H1 (cell line): ENCODE data around the gene ZCCHC10. TPM values are rescaled to one million over a fixed set of nuclear protein-coding genes. Genes with fewer than 3 reads are reported as not detected.
"Not testable (repeated sequence)": the region's sequence is repeated elsewhere in the genome, so short reads cannot be mapped to it uniquely, and the experiment has no call there.

Source experiments
- CTCF ChIA-PET: fragments of 300-600 bp; sonication (Branson Sonifier 250); formaldehyde crosslinking; loops from one replicate; lab custom pipeline; 2021; ENCODE audit not compliant: partially characterized antibody; lab: Charles Lee
- POLR2A ChIA-PET: fragments of 300-600 bp; sonication (Branson Sonifier 250); formaldehyde crosslinking; loops from one replicate; lab custom pipeline; 2021; ENCODE audit warnings: inconsistent platforms; ENCODE audit not compliant: partially characterized antibody; lab: Charles Lee
- DNase-seq, 2 experiments: peaks; one replicate each; pipeline versions ENCODE4 v3.0.0 to v3.0.0-alpha.2; 2010 to 2022; ENCODE audit warnings: low spot score in 2 of 2, low read depth in 1 of 2, mixed read lengths in 1 of 2
- FAIRE-seq: peaks from 2 replicates; lab custom pipeline; 2011; peaks lifted over from hg19 to GRCh38; lab: Jason Lieb, UNC
- H2AFZ ChIP-seq: 2 replicates; pipeline ENCODE4 v1.8.1; 2012; ENCODE audit warnings: low read length, inconsistent platforms
- H2AK5ac ChIP-seq: 2 replicates; pipeline ENCODE4 v1.6.1; 2013; ENCODE audit warnings: low read depth, low read length
- H2BK120ac ChIP-seq: replicated peaks from 2 replicates; pipeline ENCODE3; 2013; ENCODE audit warnings: low read depth, low read length, inconsistent platforms
- H2BK12ac ChIP-seq: 2 replicates; pipeline ENCODE4 v1.6.1; 2013; ENCODE audit warnings: low read depth, low read length
- H2BK15ac ChIP-seq: 2 replicates; pipeline ENCODE4 v1.6.1; 2013; ENCODE audit warnings: low read length
- H2BK20ac ChIP-seq: 2 replicates; pipeline ENCODE4 v1.6.1; 2013; ENCODE audit warnings: low read length
- H2BK5ac ChIP-seq: 2 replicates; pipeline ENCODE4 v1.6.1; 2013; ENCODE audit warnings: low read depth, low read length
- H3K14ac ChIP-seq: 2 replicates; pipeline ENCODE4 v1.6.1; 2013; ENCODE audit warnings: inconsistent platforms; ENCODE audit not compliant: insufficient read length
- H3K18ac ChIP-seq: 2 replicates; pipeline ENCODE4 v1.6.1; 2013; ENCODE audit warnings: low read length; ENCODE audit errors: extremely low read depth
- H3K23ac ChIP-seq: 2 replicates; pipeline ENCODE4 v1.6.1; 2013; ENCODE audit warnings: inconsistent platforms; ENCODE audit not compliant: insufficient read length
- H3K23me2 ChIP-seq: 2 replicates; pipeline ENCODE4 v1.6.1; 2013; ENCODE audit warnings: low read depth, low read length
- H3K27ac ChIP-seq: 2 replicates; pipeline ENCODE4 v1.6.1; 2011; ENCODE audit warnings: low read depth, low read length, inconsistent platforms
- H3K27me3 ChIP-seq, 4 experiments: replicated peaks in 1 of 4; 1 replicate in 1 of 4; 2 replicates in 3 of 4; pipeline versions ENCODE4 v1.6.1 to v1.8.1; 2011 to 2013; ENCODE audit warnings: low read length in 3 of 4, mild to moderate bottlenecking in 3 of 4, inconsistent platforms in 2 of 4, mixed read lengths in 2 of 4, moderate library complexity in 1 of 4; ENCODE audit not compliant: control insufficient read depth in 3 of 4, insufficient read depth in 3 of 4; ENCODE audit errors: extremely low read depth in 1 of 4
- H3K36me3 ChIP-seq, 4 experiments: 2 replicates each; pipeline versions ENCODE4 v1.6.1 to v1.8.1; 2011 to 2013; ENCODE audit warnings: mild to moderate bottlenecking in 4 of 4, low read length in 3 of 4, moderate library complexity in 2 of 4, control low read depth in 1 of 4, inconsistent platforms in 1 of 4; ENCODE audit not compliant: insufficient read depth in 4 of 4, control insufficient read depth in 2 of 4
- H3K4ac ChIP-seq: replicated peaks from 2 replicates; pipeline ENCODE3; 2013; ENCODE audit warnings: low read length, low read depth, mixed read lengths, inconsistent platforms; ENCODE audit not compliant: insufficient read length
- H3K4me1 ChIP-seq, 4 experiments: replicated peaks in 1 of 4; 1 replicate in 1 of 4; 2 replicates in 3 of 4; pipeline versions ENCODE4 v1.6.1 to v1.8.1; 2011 to 2013; ENCODE audit warnings: low read length in 3 of 4, inconsistent platforms in 2 of 4, mixed read lengths in 1 of 4; ENCODE audit not compliant: insufficient read depth in 4 of 4, control insufficient read depth in 3 of 4
- H3K4me2 ChIP-seq, 2 experiments: 2 replicates each; pipeline versions ENCODE4 v1.6.1 to v1.8.1; 2011 to 2013; ENCODE audit warnings: low read depth in 2 of 2, low read length in 2 of 2, control low read depth in 1 of 2, inconsistent platforms in 1 of 2, mild to moderate bottlenecking in 1 of 2; ENCODE audit not compliant: insufficient read depth in 1 of 2
- H3K4me3 ChIP-seq, 4 experiments: fragments of 200-600, 300-600 bp in 1 of 4; sonication (generic), shearing (Covaris generic), sonication (Bioruptor Twin) in 1 of 4; 2 replicates each; pipeline versions ENCODE4 v1.5.1 to v1.8.1; 2011 to 2016; ENCODE audit warnings: low read length in 4 of 4, low read depth in 3 of 4, control low read depth in 2 of 4, inconsistent platforms in 2 of 4, mild to moderate bottlenecking in 2 of 4, mixed read lengths in 1 of 4, moderate library complexity in 1 of 4; ENCODE audit not compliant: insufficient read depth in 2 of 4; ENCODE audit errors: extremely low read depth in 1 of 4
- H3K56ac ChIP-seq: replicated peaks from 2 replicates; pipeline ENCODE3; 2013; ENCODE audit warnings: low read depth, mild to moderate bottlenecking, mixed read lengths, low read length, inconsistent platforms; ENCODE audit not compliant: insufficient read length
- H3K79me1 ChIP-seq: 2 replicates; pipeline ENCODE4 v1.6.1; 2013; ENCODE audit warnings: low read depth, low read length, control low read depth
- H3K79me2 ChIP-seq, 2 experiments: 2 replicates each; pipeline versions ENCODE4 v1.6.1 to v1.8.1; 2012 to 2013; ENCODE audit warnings: low read length in 2 of 2, mild to moderate bottlenecking in 2 of 2, inconsistent platforms in 1 of 2; ENCODE audit not compliant: insufficient read depth in 2 of 2, control insufficient read depth in 1 of 2
- H3K9ac ChIP-seq, 4 experiments: replicated peaks in 1 of 4; 1 replicate in 1 of 4; 2 replicates in 3 of 4; pipeline versions ENCODE4 v1.6.1 to v1.8.1; 2011 to 2013; ENCODE audit warnings: low read depth in 3 of 4, low read length in 3 of 4, control low read depth in 2 of 4, mild to moderate bottlenecking in 2 of 4, moderate library complexity in 2 of 4, inconsistent platforms in 1 of 4; ENCODE audit errors: extremely low read depth in 1 of 4
- H3K9me3 ChIP-seq, 2 experiments: 2 replicates each; pipeline versions ENCODE4 v1.6.1 to v1.8.1; 2012 to 2013; ENCODE audit warnings: mild to moderate bottlenecking in 2 of 2, moderate library complexity in 2 of 2, control low read depth in 1 of 2, inconsistent platforms in 1 of 2, low read depth in 1 of 2, low read length in 1 of 2, mixed read lengths in 1 of 2; ENCODE audit not compliant: insufficient read depth in 2 of 2
- H4K20me1 ChIP-seq, 2 experiments: replicated peaks in 1 of 2; 2 replicates each; pipeline versions ENCODE3 to v1.8.1; 2011 to 2013; ENCODE audit warnings: inconsistent platforms in 2 of 2, low read length in 2 of 2, mild to moderate bottlenecking in 1 of 2; ENCODE audit not compliant: insufficient read depth in 2 of 2, control insufficient read depth in 1 of 2
- H4K5ac ChIP-seq: 2 replicates; pipeline ENCODE4 v1.6.1; 2013; ENCODE audit warnings: low read length, low read depth, mixed read lengths, inconsistent platforms; ENCODE audit not compliant: insufficient read length
- H4K8ac ChIP-seq: 2 replicates; pipeline ENCODE4 v1.8.0; 2013; ENCODE audit warnings: mild to moderate bottlenecking, moderate library complexity, low read length, inconsistent platforms; ENCODE audit not compliant: insufficient read depth; ENCODE audit errors: extremely low read depth
- H4K91ac ChIP-seq: replicated peaks from 2 replicates; pipeline ENCODE3; 2013; ENCODE audit warnings: low read length, mixed read lengths, inconsistent platforms; ENCODE audit not compliant: insufficient read length
- WGBS, 2 experiments: shearing (Covaris generic) in 1 of 2; methylation state at CpG; one replicate each; pipeline versions ENCODE4 v1.1.6 to v1.1.7; 2013 to 2015; ENCODE audit warnings: low lambda C conversion rate in 2 of 2, mixed read lengths in 2 of 2, inconsistent platforms in 1 of 2, low coverage in 1 of 2, missing lambda C conversion rate in 1 of 2; ENCODE audit not compliant: insufficient replicate concordance in 2 of 2, insufficient coverage in 1 of 2, insufficient read length in 1 of 2; ENCODE audit errors: extremely low coverage in 1 of 2, missing lambda C conversion rate in 1 of 2; 5-methylcytosine and 5-hydroxymethylcytosine counted together
- polyA plus RNA-seq, 7 experiments: library from polyadenylated mRNA; depleted of rRNA in 3 of 7; stranded (reverse) in 5 of 7; unstranded in 2 of 7; fragments of >200 nt in 5 of 7; fragments of 200-250 nt in 2 of 7; gene quantifications; 1 replicate in 5 of 7; 2 replicates in 1 of 7; 4 replicates in 1 of 7; pipeline versions ENCODE4 v1.2.1 to v1.2.3, GENCODE V29; 2011 to 2013; ENCODE audit warnings: missing spikeins in 2 of 7, mixed read lengths in 2 of 7
- total RNA-seq: library from RNA; stranded (reverse); fragmentation: NEBNext Ultra II Directional; extraction: Animal tissue kit (Norgen Biotek cat#: 25700); gene quantifications from 2 replicates; pipeline ENCODE4 v1.2.1, GENCODE V29; 2021

ZCCHC10 gene
- total and polyA plus RNA-seq, 2 of the 8 experiments (the other 6 are each of a cell fraction or from before 2014, with no cell fraction given), result 22.4 to 32.9 TPM

- FAIRE-seq, H4K20me1 ChIP-seq, H2AK5ac ChIP-seq, H3K27ac ChIP-seq, H4K5ac ChIP-seq, H3K9ac ChIP-seq, H2BK5ac ChIP-seq, H3K56ac ChIP-seq, H3K4ac ChIP-seq, DNase-seq, H3K9me3 ChIP-seq, H2BK12ac ChIP-seq, H3K79me1 ChIP-seq, H3K4me1 ChIP-seq, H3K23ac ChIP-seq, H3K36me3 ChIP-seq, H2BK15ac ChIP-seq, H4K91ac ChIP-seq, H4K8ac ChIP-seq, H3K18ac ChIP-seq, H3K27me3 ChIP-seq, H2BK20ac ChIP-seq, H2BK120ac ChIP-seq, H3K14ac ChIP-seq, H3K23me2 ChIP-seq, H2AFZ ChIP-seq: not testable (repeated sequence)
- peak overlapping the region in 2 of 4 experiments; percentile 81 to 95; a peak in 4 of 8 replicates for H3K4me3 ChIP-seq
- peaks cover 36 to 66% of the 10 kb centered on the region in 2 experiments for H3K79me2 ChIP-seq
- H3K4me2 ChIP-seq, result peak overlapping the region; percentile 76 to 83; a peak in 3 of 4 replicates
- ChIA-PET POLR2A (interaction anchor here (0.7 to 7.3 kb wide), 8 partner anchors 10 to 357 kb away, joined by 3 to 104 read pairs (median 3); partner anchors contain the start of gene HSPA4), CTCF (interaction anchor here (0.7 to 1.7 kb wide), 2 partner anchors 51 to 54 kb away, joined by 3 read pairs; no protein-coding TSS in a partner anchor)
- 87% methylated on average over 11 of the region's 11 CpGs; no CpG with 5 or more reads in 1 of the 2 experiments for WGBS, 2 experiments
Measured at GRCh38 chr5:132961123-132961815, 65.1 kb downstream of the ZCCHC10 start.
